Fibroblast of lung (primary cell): Measurements from ENCODE around the gene OBSCN.

Experiments used
- CTCF ChIP-seq, 2 donors: IDR thresholded peaks in 1 of 2; conservative IDR thresholded peaks in 1 of 2; 1 replicate in 1 of 2; 2 replicates in 1 of 2; pipeline ENCODE4 v1.5.1; 2011 to 2012; ENCODE audit warnings: low read length in 2 of 2, control low read depth in 1 of 2, inconsistent platforms in 1 of 2, low read depth in 1 of 2, mild to moderate bottlenecking in 1 of 2
- EZH2 ChIP-seq: IDR thresholded peaks from 2 replicates; pipeline ENCODE4 v1.5.1; 2012; ENCODE audit warnings: low read length, control low read depth, mild to moderate bottlenecking; ENCODE audit errors: missing control alignments

GRCh38 chr1:228271701-228272251 is 63.9 kb downstream of the OBSCN start:
- TF ChIP-seq CTCF (conservative IDR thresholded peaks at IDR 0.05 in 1 of 2, IDR thresholded peaks at IDR 0.05 in 1 of 2; ENCODE audit: low read depth in 1 of 2, low read length in 2 of 2), result no peak
- TF ChIP-seq EZH2, result no peak
